OCI-LY1 (cell line): Measurements from ENCODE around the gene OR52L1.

Experiments used
- CTCF ChIP-seq: fragments of 200-600 bp; sonication (generic), shearing (Covaris generic); IDR thresholded peaks from 2 replicates; pipeline ENCODE4 v1.5.1; 2017; ENCODE audit warnings: mild to moderate bottlenecking, antibody characterized with exemption, low read length, moderate library complexity, mixed read lengths
- EZH2 ChIP-seq: fragments of 200-600 bp; sonication (generic), shearing (Covaris generic); IDR thresholded peaks from 2 replicates; pipeline ENCODE4 v1.8.0; 2017; ENCODE audit warnings: borderline replicate concordance, mixed run types, mild to moderate bottlenecking, antibody characterized with exemption, low read length, moderate library complexity, mixed read lengths

DNA sequence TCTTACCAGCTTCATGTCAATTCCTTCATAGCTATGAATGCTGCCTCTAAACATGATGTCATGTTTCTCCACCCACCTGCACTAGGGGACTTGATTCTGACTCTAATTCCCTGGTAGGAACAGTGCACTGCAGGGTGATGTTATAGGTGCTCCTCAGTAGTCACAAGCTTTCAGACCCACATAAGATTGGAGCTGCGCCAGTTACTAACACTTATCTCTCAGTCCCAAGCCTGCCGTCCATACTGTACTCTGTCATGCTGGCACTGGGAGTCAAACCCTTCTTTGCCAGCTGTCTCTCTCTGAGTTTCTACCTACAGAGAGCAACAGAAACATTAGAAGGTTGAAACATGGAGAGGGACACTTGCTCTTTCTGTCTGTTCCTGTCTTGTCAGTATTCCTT is 38.3 kb upstream of the OR52L1 start:
- TF ChIP-seq EZH2, result no peak
- no peak for TF ChIP-seq CTCF
